HepG2 (cell line): ENCODE measurements around the gene MXRA8. TPM values are rescaled to one million over a fixed set of nuclear protein-coding genes. Genes with fewer than 3 reads are reported as not detected.

Experiments
- CHD4 ChIP-seq: fragments of 200-600 bp; sonication (generic); IDR thresholded peaks from 2 replicates; pipeline ENCODE4 v1.7.0; 2017; ENCODE audit warnings: mild to moderate bottlenecking, low read length, borderline replicate concordance
- GATAD2A ChIP-seq: IDR thresholded peaks from 2 replicates; pipeline ENCODE4 v1.6.1; 2016
- ISX ChIP-seq: sonication (generic); formaldehyde crosslinking; conservative IDR thresholded peaks from 2 replicates; pipeline ENCODE4 v1.5.0; 2020; ENCODE audit warnings: missing genetic modification reagents
- MBNL3 ChIP-seq: fragments of 250-450 bp; sonication (Bioruptor Pico); conservative IDR thresholded peaks from 2 replicates; pipeline ENCODE4 v1.8.0; 2022; ENCODE audit warnings: mild to moderate bottlenecking, inconsistent platforms
- MIER3 ChIP-seq: IDR thresholded peaks from 2 replicates; pipeline ENCODE4 v1.6.1; 2016; ENCODE audit warnings: missing compliant biosample characterization, borderline replicate concordance
- PLRG1 ChIP-seq: fragments of 450-650 bp; conservative IDR thresholded peaks from 2 replicates; pipeline ENCODE4 v1.6.1; 2016
- POLR2G ChIP-seq: fragments of 200-400 bp; formaldehyde crosslinking; IDR thresholded peaks from 2 replicates; pipeline ENCODE4 v1.6.1; 2018; ENCODE audit warnings: mild to moderate bottlenecking, low read depth, low read length, moderate library complexity
- REPIN1 ChIP-seq: sonication (generic); formaldehyde crosslinking; IDR thresholded peaks from 2 replicates; pipeline ENCODE4 v1.8.0; 2022; ENCODE audit warnings: missing genetic modification reagents, low read depth, mild to moderate bottlenecking, borderline replicate concordance
- RFXANK ChIP-seq: IDR thresholded peaks from 2 replicates; pipeline ENCODE4 v1.6.1; 2016
- SIN3B ChIP-seq: fragments of 150-350 bp; IDR thresholded peaks from 2 replicates; pipeline ENCODE4 v1.6.1; 2014; ENCODE audit warnings: low read length
- SIX1 ChIP-seq: sonication (generic); formaldehyde crosslinking; IDR thresholded peaks from 2 replicates; pipeline ENCODE4 v1.4.0; 2020; ENCODE audit warnings: missing genetic modification reagents, borderline replicate concordance
- SNAI1 ChIP-seq: sonication (generic); formaldehyde crosslinking; IDR thresholded peaks from 2 replicates; pipeline ENCODE4 v1.5.0; 2020; ENCODE audit warnings: mild to moderate bottlenecking, missing genetic modification reagents, borderline replicate concordance
- SOX13 ChIP-seq, 3 experiments: fragments of 450-650 bp in 1 of 3; sonication (generic) in 1 of 3; formaldehyde crosslinking in 1 of 3; IDR thresholded peaks in 2 of 3; conservative IDR thresholded peaks in 1 of 3; 2 replicates each; pipeline versions ENCODE4 v1.5.0 to v1.6.1; 2016 to 2020; ENCODE audit warnings: antibody characterized with exemption in 1 of 3, mild to moderate bottlenecking in 1 of 3, missing compliant biosample characterization in 1 of 3, missing genetic modification reagents in 1 of 3, moderate library complexity in 1 of 3
- SYNCRIP ChIP-seq: fragments of 200-400 bp; formaldehyde crosslinking; IDR thresholded peaks from 2 replicates; pipeline ENCODE4 v1.6.1; 2018; ENCODE audit warnings: mild to moderate bottlenecking, low read depth, low read length; ENCODE audit not compliant: insufficient read depth
- TARDBP ChIP-seq: sonication (generic); formaldehyde crosslinking; IDR thresholded peaks from 2 replicates; pipeline ENCODE4 v1.8.0; 2022; ENCODE audit warnings: mild to moderate bottlenecking, missing genetic modification reagents
- ZIK1 ChIP-seq: sonication (generic); formaldehyde crosslinking; IDR thresholded peaks from 2 replicates; pipeline ENCODE4 v1.5.0; 2020; ENCODE audit warnings: mild to moderate bottlenecking, low read depth, missing genetic modification reagents, borderline replicate concordance
- ZNF136 ChIP-seq: sonication (generic); formaldehyde crosslinking; IDR thresholded peaks from 2 replicates; pipeline ENCODE4 v1.8.1; 2022; ENCODE audit warnings: low read depth, mild to moderate bottlenecking, moderate library complexity, missing genetic modification reagents
- ZNF33B ChIP-seq: sonication (generic); formaldehyde crosslinking; IDR thresholded peaks from 2 replicates; pipeline ENCODE4 v1.5.1; 2020; ENCODE audit warnings: mild to moderate bottlenecking, missing genetic modification reagents
- ZNF501 ChIP-seq: sonication (generic); formaldehyde crosslinking; IDR thresholded peaks from 2 replicates; pipeline ENCODE4 v1.5.1; 2020; ENCODE audit warnings: mild to moderate bottlenecking, moderate library complexity, missing genetic modification reagents
- ZNF577 ChIP-seq: sonication (generic); formaldehyde crosslinking; IDR thresholded peaks from 2 replicates; pipeline ENCODE4 v1.4.0; 2020; ENCODE audit warnings: mild to moderate bottlenecking, low read depth, missing genetic modification reagents, borderline replicate concordance
- polyA plus RNA-seq, 8 experiments: library from polyadenylated mRNA; depleted of rRNA in 3 of 8; stranded (reverse) in 7 of 8; unstranded in 1 of 8; fragments of >200 nt; fragmentation: Illumina TruSeq in 4 of 8; extraction: Trizol in 4 of 8; gene quantifications; 2 replicates each; pipeline versions ENCODE4 v1.2.1 to v1.2.3, GENCODE V29; 2011 to 2016; ENCODE audit warnings: low read depth in 4 of 8, missing spikeins in 1 of 8, mixed read lengths in 1 of 8; ENCODE audit not compliant: insufficient read depth in 1 of 8
- total RNA-seq, 5 experiments: library from RNA; depleted of rRNA; stranded (reverse); fragments of >200 nt; fragmentation: Illumina TruSeq; extraction: Trizol; gene quantifications; 2 replicates each; pipeline ENCODE4 v1.2.3, GENCODE V29; 2016; ENCODE audit warnings: low read depth in 1 of 5
- TF ChIP-seq, protein P1 (sequence below): sonication (generic); formaldehyde crosslinking; conservative IDR thresholded peaks from 2 replicates; pipeline ENCODE4 v1.4.0; 2020; ENCODE audit warnings: missing genetic modification reagents
- TF ChIP-seq, protein P2 (sequence below): sonication (generic); formaldehyde crosslinking; IDR thresholded peaks from 2 replicates; pipeline ENCODE4 v1.8.0; 2022; ENCODE audit warnings: low read depth, missing genetic modification reagents
- TF ChIP-seq, protein P3 (sequence below): sonication (generic); formaldehyde crosslinking; IDR thresholded peaks from 2 replicates; pipeline ENCODE4 v1.4.0; 2020; ENCODE audit warnings: missing genetic modification reagents
- TF ChIP-seq, protein P4 (sequence below): sonication (generic); formaldehyde crosslinking; IDR thresholded peaks from 2 replicates; pipeline ENCODE4 v1.8.1; 2023; ENCODE audit warnings: mild to moderate bottlenecking, missing genetic modification reagents

Gene MXRA8
- total and polyA plus RNA-seq, 2 of the 13 experiments (the other 11 are each of a cell fraction or from before 2014, with no cell fraction given): 19.8 to 44.8 TPM

DNA sequence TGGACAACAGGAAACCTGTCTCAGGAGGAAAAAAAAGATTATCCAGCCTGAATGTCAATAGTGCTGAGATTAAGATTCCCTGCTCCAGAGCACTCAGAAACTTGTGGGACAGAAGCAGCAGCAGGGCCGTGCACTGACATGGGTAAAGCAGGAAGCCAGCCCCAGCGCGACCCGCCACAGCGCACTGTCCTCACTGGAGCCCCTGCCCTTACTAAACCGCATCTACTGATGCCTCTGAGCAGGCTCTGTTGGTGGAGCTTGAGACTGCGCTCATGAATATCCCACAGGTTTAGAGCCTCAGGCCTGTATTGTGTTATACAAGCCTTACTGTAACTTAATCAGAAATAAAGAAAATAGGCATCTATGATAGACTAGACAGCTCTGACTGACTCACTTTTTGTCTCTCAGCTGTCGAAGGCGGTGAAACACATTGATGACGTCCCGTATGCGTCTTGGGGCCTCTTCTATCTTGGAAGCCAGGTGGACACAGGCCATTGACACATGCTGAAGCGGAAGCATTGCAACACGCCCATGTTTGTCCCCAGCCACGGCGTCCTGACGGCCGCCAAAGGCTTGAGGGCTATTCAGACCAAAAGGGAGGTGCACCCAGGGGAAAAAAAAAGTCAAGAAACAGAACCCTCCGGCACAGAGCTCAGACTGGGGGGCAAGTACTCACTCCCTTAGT, 39.6 kb upstream of the MXRA8 start (continued):
- TF ChIP-seq, protein P1, sequence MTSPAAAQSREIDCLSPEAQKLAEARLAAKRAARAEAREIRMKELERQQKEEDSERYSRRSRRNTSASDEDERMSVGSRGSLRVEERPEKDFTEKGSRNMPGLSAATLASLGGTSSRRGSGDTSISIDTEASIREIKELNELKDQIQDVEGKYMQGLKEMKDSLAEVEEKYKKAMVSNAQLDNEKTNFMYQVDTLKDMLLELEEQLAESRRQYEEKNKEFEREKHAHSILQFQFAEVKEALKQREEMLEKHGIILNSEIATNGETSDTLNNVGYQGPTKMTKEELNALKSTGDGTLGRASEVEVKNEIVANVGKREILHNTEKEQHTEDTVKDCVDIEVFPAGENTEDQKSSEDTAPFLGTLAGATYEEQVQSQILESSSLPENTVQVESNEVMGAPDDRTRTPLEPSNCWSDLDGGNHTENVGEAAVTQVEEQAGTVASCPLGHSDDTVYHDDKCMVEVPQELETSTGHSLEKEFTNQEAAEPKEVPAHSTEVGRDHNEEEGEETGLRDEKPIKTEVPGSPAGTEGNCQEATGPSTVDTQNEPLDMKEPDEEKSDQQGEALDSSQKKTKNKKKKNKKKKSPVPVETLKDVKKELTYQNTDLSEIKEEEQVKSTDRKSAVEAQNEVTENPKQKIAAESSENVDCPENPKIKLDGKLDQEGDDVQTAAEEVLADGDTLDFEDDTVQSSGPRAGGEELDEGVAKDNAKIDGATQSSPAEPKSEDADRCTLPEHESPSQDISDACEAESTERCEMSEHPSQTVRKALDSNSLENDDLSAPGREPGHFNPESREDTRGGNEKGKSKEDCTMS (CRISPR knock-in tag): no peak
- no peak for TF ChIP-seq SNAI1 (CRISPR knock-in tag)
- no peak for TF ChIP-seq TARDBP (CRISPR knock-in tag)
- no peak for TF ChIP-seq ISX (CRISPR knock-in tag)
- no peak for TF ChIP-seq PLRG1
- no peak for TF ChIP-seq ZIK1
- no peak for TF ChIP-seq ZNF577 (CRISPR knock-in tag)
- TF ChIP-seq POLR2G: peak; percentile 40; the same call in 1 of the 2 replicates
- TF ChIP-seq SIX1: no peak
- TF ChIP-seq, protein P2, sequence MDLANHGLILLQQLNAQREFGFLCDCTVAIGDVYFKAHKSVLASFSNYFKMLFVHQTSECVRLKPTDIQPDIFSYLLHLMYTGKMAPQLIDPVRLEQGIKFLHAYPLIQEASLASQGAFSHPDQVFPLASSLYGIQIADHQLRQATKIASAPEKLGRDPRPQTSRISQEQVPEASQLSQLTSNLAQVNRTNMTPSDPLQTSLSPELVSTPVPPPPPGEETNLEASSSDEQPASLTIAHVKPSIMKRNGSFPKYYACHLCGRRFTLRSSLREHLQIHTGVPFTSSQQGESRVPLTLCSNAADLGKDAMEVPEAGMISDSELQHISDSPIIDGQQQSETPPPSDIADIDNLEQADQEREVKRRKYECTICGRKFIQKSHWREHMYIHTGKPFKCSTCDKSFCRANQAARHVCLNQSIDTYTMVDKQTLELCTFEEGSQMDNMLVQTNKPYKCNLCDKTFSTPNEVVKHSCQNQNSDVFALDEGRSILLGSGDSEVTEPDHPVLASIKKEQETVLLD (CRISPR knock-in tag): no peak
- no peak for TF ChIP-seq MBNL3 (CRISPR knock-in tag)
- TF ChIP-seq ZNF33B: no peak
- no peak for TF ChIP-seq REPIN1 (CRISPR knock-in tag)
- TF ChIP-seq SOX13 (IDR thresholded peaks at IDR 0.05): no peak
- no peak for TF ChIP-seq SOX13 (CRISPR knock-in tag; conservative IDR thresholded peaks at IDR 0.05 in 1 of 2, IDR thresholded peaks at IDR 0.05 in 1 of 2)
- TF ChIP-seq SYNCRIP: no peak
- TF ChIP-seq, protein P3, sequence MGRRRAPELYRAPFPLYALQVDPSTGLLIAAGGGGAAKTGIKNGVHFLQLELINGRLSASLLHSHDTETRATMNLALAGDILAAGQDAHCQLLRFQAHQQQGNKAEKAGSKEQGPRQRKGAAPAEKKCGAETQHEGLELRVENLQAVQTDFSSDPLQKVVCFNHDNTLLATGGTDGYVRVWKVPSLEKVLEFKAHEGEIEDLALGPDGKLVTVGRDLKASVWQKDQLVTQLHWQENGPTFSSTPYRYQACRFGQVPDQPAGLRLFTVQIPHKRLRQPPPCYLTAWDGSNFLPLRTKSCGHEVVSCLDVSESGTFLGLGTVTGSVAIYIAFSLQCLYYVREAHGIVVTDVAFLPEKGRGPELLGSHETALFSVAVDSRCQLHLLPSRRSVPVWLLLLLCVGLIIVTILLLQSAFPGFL: no peak
- TF ChIP-seq CHD4: no peak
- no peak for TF ChIP-seq RFXANK (CRISPR knock-in tag)
- TF ChIP-seq GATAD2A (CRISPR knock-in tag): no peak; the same call in 1 of the 2 replicates
- TF ChIP-seq SIN3B: no peak
- TF ChIP-seq, protein P4, sequence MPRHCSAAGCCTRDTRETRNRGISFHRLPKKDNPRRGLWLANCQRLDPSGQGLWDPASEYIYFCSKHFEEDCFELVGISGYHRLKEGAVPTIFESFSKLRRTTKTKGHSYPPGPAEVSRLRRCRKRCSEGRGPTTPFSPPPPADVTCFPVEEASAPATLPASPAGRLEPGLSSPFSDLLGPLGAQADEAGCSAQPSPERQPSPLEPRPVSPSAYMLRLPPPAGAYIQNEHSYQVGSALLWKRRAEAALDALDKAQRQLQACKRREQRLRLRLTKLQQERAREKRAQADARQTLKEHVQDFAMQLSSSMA: peak; percentile 63; the same call in 1 of the 2 replicates
- no peak for TF ChIP-seq ZNF136 (CRISPR knock-in tag)
- 0 out of 2 replicates have a peak, but pooled peaks have one; percentile 21 for TF ChIP-seq MIER3 (CRISPR knock-in tag)
- TF ChIP-seq ZNF501 (CRISPR knock-in tag): peak; percentile 35; the same call in 1 of the 2 replicates
